ENCODE data around the gene LCP1.

- TF ChIP-seq CTCF (IDR thresholded peaks at IDR 0.05) (no peak), POLR2A (IDR thresholded peaks at IDR 0.05) (no peak)
Observed at GRCh38 chr13:46104868-46105267, 77.1 kb downstream of the LCP1 start, which contains the start of gene CPB2.
